ENCODE data around the gene GGT7. TPM values are rescaled to one million over a fixed set of nuclear protein-coding genes. Genes with fewer than 3 reads are reported as not detected.
"Not testable (repeated sequence)": the region's sequence is repeated elsewhere in the genome, so short reads cannot be mapped to it uniquely, and the experiment has no call there.

Gene GGT7
- total RNA-seq, 4 donors from 2014 or later, result 8.5 to 13.2 (median 11.2) TPM

DNA sequence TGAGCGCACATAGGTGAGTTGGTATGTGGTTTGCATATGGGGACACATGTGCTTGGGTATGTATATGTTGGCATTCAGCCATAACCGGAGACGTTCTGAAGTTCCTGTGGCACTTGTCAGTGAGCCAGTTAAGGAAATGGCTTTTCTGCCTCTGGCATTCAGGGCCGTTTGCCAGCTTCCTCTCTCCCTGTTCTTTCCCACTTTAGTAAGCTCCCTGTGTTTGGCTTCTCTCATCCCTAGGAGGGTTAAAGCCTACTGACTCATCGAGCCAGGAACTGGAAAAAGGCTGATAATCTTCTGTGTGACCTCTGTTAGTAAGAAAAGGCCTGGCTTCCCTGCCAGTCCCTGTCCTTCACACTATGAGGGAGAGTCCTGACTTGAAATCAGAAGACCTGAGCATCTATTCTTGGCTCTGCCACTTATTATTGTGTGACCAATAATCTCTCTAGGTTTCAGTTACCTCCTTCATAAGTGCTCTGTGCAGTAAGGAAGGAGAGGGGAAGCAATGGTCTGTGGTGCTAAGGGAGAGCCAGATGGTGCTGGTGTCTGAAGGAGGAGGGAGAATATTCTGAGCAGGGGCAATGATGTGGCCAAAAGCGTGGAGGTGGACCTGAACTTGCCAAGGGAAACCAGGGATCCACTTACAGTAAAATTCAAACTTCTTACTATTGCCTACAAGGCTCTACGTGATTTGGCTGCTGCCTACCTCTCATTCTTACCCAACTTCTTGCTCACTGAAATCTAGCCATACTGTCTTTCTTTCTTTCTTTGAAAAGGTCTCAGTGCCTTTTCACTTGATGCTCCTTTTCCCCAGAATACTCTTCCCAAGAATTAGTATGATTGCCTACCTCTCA lies 35.2 kb upstream of the GGT7 start:
- ATAC-seq (ENCODE audit: low FRiP score), result peak; percentile 93
- no peak for DNase-seq (ENCODE audit: low spot score)
- no peak for TF ChIP-seq CTCF (IDR thresholded peaks at IDR 0.05)

- DNase-seq (ENCODE audit: low spot score), result no peak
- ATAC-seq (ENCODE audit: low FRiP score), result peak; percentile 30
- no peak for TF ChIP-seq CTCF (IDR thresholded peaks at IDR 0.05)
Observed at GRCh38 chr20:34904202-34904621, 31.6 kb upstream of the GGT7 start.

DNA sequence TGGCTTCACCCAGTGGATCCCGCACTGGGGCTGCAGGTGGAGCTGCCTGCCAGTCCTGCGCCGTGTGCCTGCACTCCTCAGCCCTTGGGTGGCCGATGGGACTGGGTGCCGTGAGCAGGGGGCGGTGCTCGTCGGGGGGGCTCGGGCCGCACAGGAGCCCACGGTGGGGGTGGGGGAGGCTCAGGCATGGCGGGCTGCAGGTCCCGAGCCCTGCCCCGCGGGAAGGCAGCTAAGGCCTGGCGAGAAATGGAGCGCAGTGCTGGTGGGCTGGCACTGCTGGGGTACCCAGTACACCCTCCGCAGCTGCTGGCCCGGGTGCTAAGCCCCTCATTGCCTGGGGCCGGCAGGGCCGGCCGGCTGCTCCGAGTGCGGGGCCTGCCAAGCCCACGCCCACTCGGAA lies 26.1 kb upstream of the GGT7 start:
- ATAC-seq (ENCODE audit: low FRiP score), result not testable (repeated sequence)

DNA sequence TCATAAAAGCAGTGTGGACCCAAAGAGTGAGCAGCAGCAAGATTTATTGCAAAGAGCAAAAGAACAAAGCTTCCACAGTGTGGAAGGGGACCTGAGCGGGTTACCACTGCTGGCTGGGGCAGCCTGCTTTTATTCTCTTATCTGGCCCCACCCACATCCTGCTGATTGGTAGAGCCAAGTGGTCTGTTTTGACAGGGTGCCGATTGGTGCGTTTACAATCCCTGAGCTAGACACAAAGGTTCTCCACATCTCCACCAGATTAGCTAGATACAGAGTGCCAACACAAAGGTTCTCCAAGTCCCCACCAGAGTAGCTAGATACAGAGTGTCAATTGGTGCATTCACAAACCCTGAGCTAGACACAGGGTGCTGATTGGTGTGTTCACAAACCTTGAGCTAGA lies 25.5 kb upstream of the GGT7 start:
- not testable (repeated sequence) for ATAC-seq (ENCODE audit: low FRiP score); DNase-seq (ENCODE audit: low spot score)

More for the DNA sequence above, 26.1 kb upstream of the GGT7 start:
- DNase-seq (ENCODE audit: low spot score), result not testable (repeated sequence)

- ATAC-seq (ENCODE audit: low FRiP score) (no peak), DNase-seq (ENCODE audit: low spot score) (no peak)
Observed at GRCh38 chr20:34896086-34896621, 23.5 kb upstream of the GGT7 start.

DNA sequence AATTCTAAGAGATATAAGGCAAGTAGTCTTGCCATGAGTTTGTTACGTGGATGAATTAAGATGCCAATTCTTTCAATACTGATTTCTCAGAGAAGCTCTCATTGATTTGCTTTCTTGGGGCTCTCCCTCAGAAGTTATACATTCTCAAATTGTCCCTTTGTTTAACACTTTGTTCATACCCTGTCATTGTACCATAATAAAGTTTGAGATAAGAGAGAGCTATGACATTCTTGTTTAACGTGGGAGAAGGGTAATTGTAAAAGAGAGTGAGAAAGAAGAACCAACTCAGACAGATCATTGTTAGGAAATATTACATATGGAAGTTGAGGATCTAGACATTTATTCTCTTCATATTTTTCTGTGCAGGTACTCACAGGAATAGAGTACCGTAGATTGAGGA lies 22.8 kb upstream of the GGT7 start:
- DNase-seq (ENCODE audit: low spot score) (no peak), ATAC-seq (ENCODE audit: low FRiP score) (no peak)
- TF ChIP-seq CTCF (IDR thresholded peaks at IDR 0.05), result no peak

More at GRCh38 chr20:34896086-34896621, 23.5 kb upstream of the GGT7 start:
- TF ChIP-seq CTCF (IDR thresholded peaks at IDR 0.05), result no peak

DNA sequence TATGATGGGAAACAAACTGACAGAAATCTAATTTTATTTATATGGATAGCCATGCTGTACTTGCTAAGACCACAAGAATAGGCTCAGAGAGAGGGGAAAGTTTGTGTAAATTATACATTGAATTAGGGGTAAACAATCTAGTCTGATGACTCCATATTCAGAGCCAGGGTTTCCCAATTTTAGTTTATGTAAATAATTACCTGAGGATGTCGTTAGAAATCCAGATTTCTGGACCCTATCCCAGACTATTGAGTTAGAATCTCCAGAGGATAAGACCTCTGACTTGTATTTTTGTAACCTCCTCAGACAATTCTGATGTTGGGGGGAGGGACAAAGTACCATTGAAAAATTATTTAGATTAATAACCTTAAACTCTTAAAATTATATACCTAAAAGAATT lies 22.1 kb upstream of the GGT7 start:
- ATAC-seq (ENCODE audit: low FRiP score) (no peak), DNase-seq (ENCODE audit: low spot score) (no peak)
- no peak for TF ChIP-seq CTCF (IDR thresholded peaks at IDR 0.05)

- TF ChIP-seq CTCF (IDR thresholded peaks at IDR 0.05), result no peak
- ATAC-seq (ENCODE audit: low FRiP score), result no peak
- DNase-seq (ENCODE audit: low spot score), result no peak
Observed at GRCh38 chr20:34892671-34893070, 20.0 kb upstream of the GGT7 start.

Measured in omental fat pad (tissue), 4 donors.